Measurements from ENCODE around the gene ARHGAP29. TPM values are rescaled to one million over a fixed set of nuclear protein-coding genes. Genes with fewer than 3 reads are reported as not detected.

ARHGAP29 gene, protein sequence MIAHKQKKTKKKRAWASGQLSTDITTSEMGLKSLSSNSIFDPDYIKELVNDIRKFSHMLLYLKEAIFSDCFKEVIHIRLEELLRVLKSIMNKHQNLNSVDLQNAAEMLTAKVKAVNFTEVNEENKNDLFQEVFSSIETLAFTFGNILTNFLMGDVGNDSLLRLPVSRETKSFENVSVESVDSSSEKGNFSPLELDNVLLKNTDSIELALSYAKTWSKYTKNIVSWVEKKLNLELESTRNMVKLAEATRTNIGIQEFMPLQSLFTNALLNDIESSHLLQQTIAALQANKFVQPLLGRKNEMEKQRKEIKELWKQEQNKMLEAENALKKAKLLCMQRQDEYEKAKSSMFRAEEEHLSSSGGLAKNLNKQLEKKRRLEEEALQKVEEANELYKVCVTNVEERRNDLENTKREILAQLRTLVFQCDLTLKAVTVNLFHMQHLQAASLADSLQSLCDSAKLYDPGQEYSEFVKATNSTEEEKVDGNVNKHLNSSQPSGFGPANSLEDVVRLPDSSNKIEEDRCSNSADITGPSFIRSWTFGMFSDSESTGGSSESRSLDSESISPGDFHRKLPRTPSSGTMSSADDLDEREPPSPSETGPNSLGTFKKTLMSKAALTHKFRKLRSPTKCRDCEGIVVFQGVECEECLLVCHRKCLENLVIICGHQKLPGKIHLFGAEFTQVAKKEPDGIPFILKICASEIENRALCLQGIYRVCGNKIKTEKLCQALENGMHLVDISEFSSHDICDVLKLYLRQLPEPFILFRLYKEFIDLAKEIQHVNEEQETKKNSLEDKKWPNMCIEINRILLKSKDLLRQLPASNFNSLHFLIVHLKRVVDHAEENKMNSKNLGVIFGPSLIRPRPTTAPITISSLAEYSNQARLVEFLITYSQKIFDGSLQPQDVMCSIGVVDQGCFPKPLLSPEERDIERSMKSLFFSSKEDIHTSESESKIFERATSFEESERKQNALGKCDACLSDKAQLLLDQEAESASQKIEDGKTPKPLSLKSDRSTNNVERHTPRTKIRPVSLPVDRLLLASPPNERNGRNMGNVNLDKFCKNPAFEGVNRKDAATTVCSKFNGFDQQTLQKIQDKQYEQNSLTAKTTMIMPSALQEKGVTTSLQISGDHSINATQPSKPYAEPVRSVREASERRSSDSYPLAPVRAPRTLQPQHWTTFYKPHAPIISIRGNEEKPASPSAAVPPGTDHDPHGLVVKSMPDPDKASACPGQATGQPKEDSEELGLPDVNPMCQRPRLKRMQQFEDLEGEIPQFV
- 4.0 and 4.5 TPM in 2 replicates for total RNA-seq (2014; rRNA removed; shearing (Covaris generic))
- polyA plus RNA-seq (2015; cell fraction: cytosol; rRNA removed): 2.7 and 3.2 TPM in 2 replicates
- 8.3 and 10.4 TPM in 2 replicates for polyA plus RNA-seq (2015; cell fraction: nucleus; rRNA removed)

- DNase-seq (ENCODE audit: low read depth, low spot score): peak; percentile 71
- in situ Hi-C loops (cut with HindIII; ENCODE audit: low pct_unique_long_range_greater_than_20kb, low sequenced_read_pairs): no loop called here
Measured at GRCh38 chr1:94237291-94238226, at the start of gene ARHGAP29. ARHGAP29 (minus strand) TSS chr1:94237584; CDS start chr1:94231611, 5,973 bp downstream.

DNA sequence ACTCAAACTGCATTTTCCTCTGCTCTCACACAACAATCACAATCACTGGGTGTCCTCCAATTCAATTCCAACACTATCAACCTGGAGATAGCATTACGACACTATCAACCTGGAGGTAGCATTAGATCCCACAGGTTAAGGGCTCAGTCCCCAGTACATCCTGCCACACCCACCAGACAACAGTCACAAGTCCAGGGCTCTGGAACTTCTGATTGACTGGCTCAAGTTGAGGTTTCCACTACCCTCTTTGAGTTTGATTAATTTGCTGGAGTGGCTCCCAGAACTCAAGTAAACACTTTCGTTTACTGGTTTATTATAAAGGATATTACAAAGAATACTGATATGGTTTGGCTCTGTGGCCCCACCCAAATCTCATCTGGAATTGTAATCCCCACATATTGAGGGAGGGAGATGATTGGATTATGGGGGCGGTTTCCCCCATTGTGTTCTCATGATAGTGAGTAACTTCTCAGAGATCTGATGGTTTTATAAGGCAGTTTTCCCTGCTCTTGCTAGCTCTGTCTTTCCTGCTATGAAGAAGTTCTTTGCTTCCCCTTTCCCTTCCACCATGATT, 49.6 kb upstream of the ARHGAP29 start:
- in situ Hi-C loops (cut with HindIII; ENCODE audit: low pct_unique_long_range_greater_than_20kb, low sequenced_read_pairs): no loop called here
- no peak for DNase-seq (ENCODE audit: low read depth, low spot score)

- in situ Hi-C loops (cut with HindIII; ENCODE audit: low pct_unique_long_range_greater_than_20kb, low sequenced_read_pairs): no loop called here
- DNase-seq (ENCODE audit: low read depth, low spot score): peak; percentile 76
Measured at GRCh38 chr1:94285031-94285654, 47.8 kb upstream of the ARHGAP29 start.

- in situ Hi-C loops (cut with HindIII; ENCODE audit: low pct_unique_long_range_greater_than_20kb, low sequenced_read_pairs): no loop called here
- DNase-seq (ENCODE audit: low read depth, low spot score): no peak
Measured at GRCh38 chr1:94284476-94284875, 47.1 kb upstream of the ARHGAP29 start.

- no peak for DNase-seq (ENCODE audit: low read depth, low spot score)
- in situ Hi-C loops (cut with HindIII; ENCODE audit: low pct_unique_long_range_greater_than_20kb, low sequenced_read_pairs): no loop called here
Measured at GRCh38 chr1:94283462-94283861, 46.1 kb upstream of the ARHGAP29 start.

DNA sequence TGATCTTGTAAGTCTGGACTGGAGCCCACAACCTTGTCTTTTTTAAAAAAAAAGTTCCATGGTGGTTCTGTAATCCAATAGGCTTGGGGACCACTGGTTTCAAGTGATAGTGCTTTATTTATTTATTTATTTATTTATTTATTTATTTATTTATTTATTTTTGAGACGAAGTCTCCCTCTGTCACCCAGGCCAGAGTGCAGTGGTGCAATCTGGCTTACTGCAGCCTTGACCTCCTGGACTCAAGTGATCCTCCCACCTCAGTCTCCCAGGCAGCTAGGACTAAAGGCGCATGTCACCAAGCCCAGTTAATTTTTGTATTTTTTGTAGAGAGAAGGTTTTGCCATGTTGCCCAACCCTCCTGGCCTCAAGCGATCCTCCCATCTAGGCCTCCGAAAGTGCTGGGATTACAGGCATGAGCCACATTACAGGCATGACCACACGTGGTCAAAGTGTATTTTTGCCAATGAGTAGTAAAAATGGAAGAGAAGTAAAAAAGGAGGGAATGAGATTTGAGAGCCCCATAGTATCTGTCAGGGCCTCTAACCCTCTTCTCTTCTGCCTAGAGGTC, 44.8 kb upstream of the ARHGAP29 start:
- DNase-seq (ENCODE audit: low read depth, low spot score): no peak
- in situ Hi-C loops (cut with HindIII; ENCODE audit: low pct_unique_long_range_greater_than_20kb, low sequenced_read_pairs): no loop called here

- no peak for DNase-seq (ENCODE audit: low read depth, low spot score)
- in situ Hi-C loops (cut with HindIII; ENCODE audit: low pct_unique_long_range_greater_than_20kb, low sequenced_read_pairs): no loop called here
Measured at GRCh38 chr1:94281361-94282142, 44.2 kb upstream of the ARHGAP29 start.

- DNase-seq (ENCODE audit: low read depth, low spot score): no peak
- in situ Hi-C loops (cut with HindIII; ENCODE audit: low pct_unique_long_range_greater_than_20kb, low sequenced_read_pairs): no loop called here
Measured at GRCh38 chr1:94280541-94280940, 43.2 kb upstream of the ARHGAP29 start.

DNA sequence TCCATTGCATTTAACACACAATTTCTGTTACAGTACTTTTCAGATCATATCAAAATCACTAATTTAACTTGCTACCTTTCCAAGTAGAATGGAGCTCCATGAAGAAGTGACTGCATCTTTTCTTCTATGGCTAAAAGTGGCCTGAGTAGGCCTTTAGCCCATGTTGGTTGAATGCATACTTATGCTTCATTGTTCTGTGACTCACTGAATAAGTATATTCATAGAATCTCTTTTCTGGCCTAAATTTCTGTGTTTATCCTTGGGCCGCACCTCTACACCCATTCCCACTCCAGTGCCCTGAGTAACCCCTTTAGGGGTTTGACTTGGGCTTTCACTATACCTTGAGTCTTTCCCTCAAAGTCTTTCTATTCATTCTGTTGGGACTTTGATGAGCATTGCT, 42.1 kb upstream of the ARHGAP29 start:
- in situ Hi-C loops (cut with HindIII; ENCODE audit: low pct_unique_long_range_greater_than_20kb, low sequenced_read_pairs): no loop called here
- DNase-seq (ENCODE audit: low read depth, low spot score): no peak

- DNase-seq (ENCODE audit: low read depth, low spot score): no peak
- in situ Hi-C loops (cut with HindIII; ENCODE audit: low pct_unique_long_range_greater_than_20kb, low sequenced_read_pairs): no loop called here
Measured at GRCh38 chr1:94279038-94279437, 41.7 kb upstream of the ARHGAP29 start.

GRCh38 chr1:94276988-94277434, 39.6 kb upstream of the ARHGAP29 start:
- no peak for DNase-seq (ENCODE audit: low read depth, low spot score)
- in situ Hi-C loops (cut with HindIII; ENCODE audit: low pct_unique_long_range_greater_than_20kb, low sequenced_read_pairs): no loop called here

DNA sequence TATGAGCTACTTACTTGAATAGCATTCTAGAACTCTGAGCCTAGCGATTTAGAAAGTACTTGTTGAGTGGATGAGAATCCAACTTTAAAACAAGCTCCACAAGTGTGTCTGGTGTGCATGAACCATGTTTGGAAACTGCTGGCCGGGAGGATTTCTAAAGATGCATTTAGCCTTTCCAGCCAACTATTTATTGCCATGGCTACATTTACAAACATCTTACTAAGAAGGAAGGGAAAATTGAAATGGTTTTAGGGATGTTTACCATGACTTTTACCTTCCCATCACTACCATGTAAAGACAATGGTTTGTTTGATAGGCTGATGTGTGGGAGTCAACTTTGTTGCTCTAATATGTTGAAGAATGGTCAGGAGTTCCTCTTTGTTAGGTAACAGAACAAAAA, 37.7 kb upstream of the ARHGAP29 start:
- DNase-seq (ENCODE audit: low read depth, low spot score): no peak
- in situ Hi-C loops (cut with HindIII; ENCODE audit: low pct_unique_long_range_greater_than_20kb, low sequenced_read_pairs): no loop called here

DNA sequence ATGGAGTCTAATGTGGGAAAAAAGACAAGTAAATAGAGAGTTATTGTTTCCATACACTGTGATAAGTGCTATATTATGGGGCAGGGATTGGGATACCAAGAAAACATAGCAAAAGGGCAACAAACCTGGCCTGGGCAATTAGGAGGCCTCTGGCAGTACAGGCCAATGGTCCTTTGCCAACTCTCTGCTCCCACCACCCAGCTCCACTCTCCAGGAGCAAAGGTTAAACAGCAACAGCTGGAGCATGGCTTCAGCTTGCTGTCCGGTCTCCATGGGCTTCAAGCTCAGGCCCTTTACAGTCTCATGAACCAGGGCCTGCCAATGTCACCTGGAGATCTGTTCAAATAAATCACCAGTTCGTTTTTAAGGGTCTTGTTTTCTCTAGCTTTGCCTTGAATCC, 37.2 kb upstream of the ARHGAP29 start:
- DNase-seq (ENCODE audit: low read depth, low spot score): no peak
- in situ Hi-C loops (cut with HindIII; ENCODE audit: low pct_unique_long_range_greater_than_20kb, low sequenced_read_pairs): no loop called here

DNA sequence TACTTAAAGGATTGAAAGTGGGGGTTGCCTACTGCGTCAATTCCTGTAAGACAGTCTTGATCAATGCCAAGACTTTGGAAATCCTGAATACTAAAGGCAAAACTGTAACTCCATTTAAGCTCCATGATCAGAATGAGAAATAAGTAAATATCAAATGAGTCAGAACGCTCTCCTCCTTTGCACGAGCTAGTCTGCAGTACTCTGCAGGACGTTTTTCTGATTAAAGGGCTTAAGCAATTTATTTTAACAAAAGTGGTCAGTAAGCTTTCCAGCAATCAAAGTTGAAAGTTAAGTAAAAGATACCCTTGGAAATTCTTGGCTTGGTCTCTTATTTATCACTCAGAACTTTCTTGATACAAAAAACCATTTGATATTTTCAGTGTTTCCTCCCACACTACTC, 35.7 kb upstream of the ARHGAP29 start:
- in situ Hi-C loops (cut with HindIII; ENCODE audit: low pct_unique_long_range_greater_than_20kb, low sequenced_read_pairs): no loop called here
- no peak for DNase-seq (ENCODE audit: low read depth, low spot score)

DNA sequence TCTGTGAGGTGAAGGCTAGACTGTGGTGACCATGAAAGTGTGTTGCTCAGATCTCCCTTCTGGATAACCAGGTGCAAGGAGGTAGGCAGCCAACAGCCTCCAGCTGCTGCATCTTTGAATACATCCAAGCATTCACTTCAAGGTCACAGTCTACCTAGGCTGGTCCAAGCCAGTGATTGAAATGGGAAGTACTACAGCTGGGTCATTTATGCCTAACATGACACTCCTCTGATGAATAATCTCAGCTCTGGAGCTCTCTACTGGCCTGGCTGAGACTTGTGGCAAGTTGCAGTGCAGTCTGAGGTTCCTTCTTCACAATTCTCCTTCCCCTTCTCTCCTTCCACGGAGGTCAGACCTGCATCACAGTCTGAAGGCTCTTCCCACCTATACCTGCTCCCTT, 35.0 kb upstream of the ARHGAP29 start:
- in situ Hi-C loops (cut with HindIII; ENCODE audit: low pct_unique_long_range_greater_than_20kb, low sequenced_read_pairs): no loop called here
- DNase-seq (ENCODE audit: low read depth, low spot score): no peak

All from SK-MEL-5 (cell line).